ENCODE data around the gene TSEN2. TPM values are rescaled to one million over a fixed set of nuclear protein-coding genes. Genes with fewer than 3 reads are reported as not detected.

Gene TSEN2
- total and polyA plus RNA-seq, 9 of the 15 experiments (the other 6 are each of a cell fraction or from before 2014, with no cell fraction given): 38.5 to 76.3 (median 46.6) TPM

DNA sequence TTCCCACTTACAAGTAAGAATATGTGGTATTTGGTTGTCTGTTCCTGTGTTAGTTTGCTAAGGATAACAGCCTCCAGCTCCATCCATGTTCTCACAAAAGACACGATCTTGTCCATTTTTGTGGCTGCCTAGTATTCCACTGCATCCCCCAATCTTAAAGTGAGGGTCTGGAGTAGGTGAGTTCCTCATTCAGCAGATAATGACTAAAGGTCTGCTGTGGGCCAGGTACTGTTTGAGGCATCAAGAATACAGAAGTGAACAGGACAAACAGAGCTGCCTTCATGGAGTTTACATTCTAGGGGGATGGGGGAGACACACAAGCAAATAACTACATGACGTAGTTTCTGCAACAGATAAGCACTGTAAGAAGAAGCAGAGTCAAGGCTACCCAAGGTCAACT, 36.7 kb downstream of the TSEN2 start:
- BruUV-seq (replicated peaks): no TSS peak

More for the DNA sequence above, 36.7 kb downstream of the TSEN2 start:
- Histone ChIP-seq H4K20me1 (replicated peaks; ENCODE audit: control insufficient read depth, insufficient read depth, low read length) (no peaks in the 10 kb centered on the region), H3K4me2 (ENCODE audit: insufficient read depth, low read length) (no peak overlapping the region), H3K36me3 (ENCODE audit: control insufficient read depth, insufficient read depth, low read length) (peaks cover 80% of the 10 kb centered on the region), H3K79me2 (ENCODE audit: control insufficient read depth, insufficient read depth, low read length) (no peaks in the 10 kb centered on the region), H3K27ac (ENCODE audit: extremely low read depth, low read depth, low read length) (no peak overlapping the region), H3K4me1 (replicated peaks in 1 of 2; ENCODE audit: control insufficient read depth in 2 of 2, insufficient read depth in 2 of 2, low read length in 2 of 2) (no peaks in the 10 kb centered on the region), H3K4me3 (no peak overlapping the region), H3K9me3 (replicated peaks; ENCODE audit: control insufficient read depth, insufficient read depth, low read depth, low read length) (no peaks in the 10 kb centered on the region), H3K9me1 (ENCODE audit: control insufficient read depth, insufficient read depth, low read length) (no peaks in the 10 kb centered on the region), H3K9ac (ENCODE audit: insufficient read depth in 1 of 2, low read depth in 2 of 2, low read length in 2 of 2) (no peak overlapping the region), H2AFZ (ENCODE audit: low read depth, low read length) (no peak overlapping the region), H3K27me3 (ENCODE audit: control insufficient read depth in 2 of 2, insufficient read depth in 2 of 2, low read length in 2 of 2) (no peaks in the 10 kb centered on the region)
- ATAC-seq: no peak
- TF ChIP-seq ZNF24 (IDR thresholded peaks at IDR 0.05): no peak
- no peak for TF ChIP-seq ZNF174 (CRISPR knock-in tag; IDR thresholded peaks at IDR 0.05)
- TF ChIP-seq BRF1 (IDR thresholded peaks at IDR 0.05; ENCODE audit: borderline replicate concordance, extremely low read depth, insufficient read length): no peak
- TF ChIP-seq TAL1 (IDR thresholded peaks at IDR 0.05): no peak
- TF ChIP-seq, protein P1, sequence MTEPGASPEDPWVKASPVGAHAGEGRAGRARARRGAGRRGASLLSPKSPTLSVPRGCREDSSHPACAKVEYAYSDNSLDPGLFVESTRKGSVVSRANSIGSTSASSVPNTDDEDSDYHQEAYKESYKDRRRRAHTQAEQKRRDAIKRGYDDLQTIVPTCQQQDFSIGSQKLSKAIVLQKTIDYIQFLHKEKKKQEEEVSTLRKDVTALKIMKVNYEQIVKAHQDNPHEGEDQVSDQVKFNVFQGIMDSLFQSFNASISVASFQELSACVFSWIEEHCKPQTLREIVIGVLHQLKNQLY (CRISPR knock-in tag; conservative IDR thresholded peaks at IDR 0.05): no peak
- TF ChIP-seq CBX3 (IDR thresholded peaks at IDR 0.05; ENCODE audit: borderline replicate concordance in 1 of 2, low read length in 2 of 2): 0 out of 3 replicates have a peak, but pooled peaks of 1 of the 2 experiments have one; percentile 17
- TF ChIP-seq, protein P2, sequence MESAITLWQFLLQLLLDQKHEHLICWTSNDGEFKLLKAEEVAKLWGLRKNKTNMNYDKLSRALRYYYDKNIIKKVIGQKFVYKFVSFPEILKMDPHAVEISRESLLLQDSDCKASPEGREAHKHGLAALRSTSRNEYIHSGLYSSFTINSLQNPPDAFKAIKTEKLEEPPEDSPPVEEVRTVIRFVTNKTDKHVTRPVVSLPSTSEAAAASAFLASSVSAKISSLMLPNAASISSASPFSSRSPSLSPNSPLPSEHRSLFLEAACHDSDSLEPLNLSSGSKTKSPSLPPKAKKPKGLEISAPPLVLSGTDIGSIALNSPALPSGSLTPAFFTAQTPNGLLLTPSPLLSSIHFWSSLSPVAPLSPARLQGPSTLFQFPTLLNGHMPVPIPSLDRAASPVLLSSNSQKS (CRISPR knock-in tag; IDR thresholded peaks at IDR 0.05): no peak
- no peak for TF ChIP-seq ILK (tag; IDR thresholded peaks at IDR 0.05; ENCODE audit: borderline replicate concordance, low read depth)
- no peak for TF ChIP-seq NCOA2 (IDR thresholded peaks at IDR 0.05; ENCODE audit: partially characterized antibody in 2 of 2)
- no peak for TF ChIP-seq MEF2D (tag; conservative IDR thresholded peaks at IDR 0.05; ENCODE audit: low read depth)
- TF ChIP-seq ZNF316 (IDR thresholded peaks at IDR 0.05): peak; percentile 66
- DNase-seq (ENCODE audit: extremely low read depth in 1 of 4, low spot score in 3 of 4): no peak
- WGBS (ENCODE audit: insufficient coverage, low coverage, missing lambda C conversion rate): 88% methylated on average over 2 of the region's 2 CpGs
- ChIA-PET POLR2A (no interaction called here), CTCF (ENCODE audit: low intra/inter-chr PET ratio) (no interaction called here)
- FAIRE-seq: no peak
- intact Hi-C loops (cut with micrococcal nuclease): no loop called here
- in situ Hi-C loops (cut with MboI): no loop called here

All from K562 (cell line).